Stimulated activated CD4-positive, alpha-beta T cell treated with anti-CD3 and anti-CD28 coated beads, TNF-alpha, amount 100 ng/mL, for 48 hours (primary cell): ENCODE results near the gene NPAS2.
A peak's percentile ranks its signal among the peaks of the same experiment; 100 is the strongest.

ENCODE experiments used
- DNase-seq, 3 donors: peaks; one replicate each; pipeline ENCODE4 v3.0.0-alpha.2; 2020; ENCODE audit warnings: low read depth in 3 of 3

Gene NPAS2

GRCh38 chr2:100968146-100969145 is 148.5 kb downstream of the NPAS2 start:
- no peak for DNase-seq

GRCh38 chr2:100969998-100970397 is 150.1 kb downstream of the NPAS2 start:
- DNase-seq, result no peak

GRCh38 chr2:100971221-100971620 is 151.3 kb downstream of the NPAS2 start:
- DNase-seq, result no peak

- no peak for DNase-seq
These were observed 152.5 kb downstream of the NPAS2 start for GRCh38 chr2:100972452-100972851.

- DNase-seq, result no peak
These were observed 155.0 kb downstream of the NPAS2 start for GRCh38 chr2:100974712-100975520.

GRCh38 chr2:100975521-100975785 is 155.5 kb downstream of the NPAS2 start:
- no peak for DNase-seq

GRCh38 chr2:100976061-100976460 is 156.1 kb downstream of the NPAS2 start:
- no peak for DNase-seq

- DNase-seq, result no peak
These were observed 156.9 kb downstream of the NPAS2 start for GRCh38 chr2:100976645-100977391.

GRCh38 chr2:100977511-100977910 is 157.6 kb downstream of the NPAS2 start:
- no peak for DNase-seq

GRCh38 chr2:100978582-100979191 is 158.7 kb downstream of the NPAS2 start:
- no peak for DNase-seq

GRCh38 chr2:100980046-100980445 is 160.1 kb downstream of the NPAS2 start:
- DNase-seq, result no peak

- DNase-seq, result no peak
These were observed 161.1 kb downstream of the NPAS2 start for GRCh38 chr2:100981011-100981410.

- no peak for DNase-seq
These were observed 162.5 kb downstream of the NPAS2 start for GRCh38 chr2:100982431-100982861.

- DNase-seq, result no peak
These were observed 163.3 kb downstream of the NPAS2 start for GRCh38 chr2:100983201-100983600.

GRCh38 chr2:100983684-100984310 is 163.9 kb downstream of the NPAS2 start:
- DNase-seq, result no peak

GRCh38 chr2:100984892-100985307 is 165.0 kb downstream of the NPAS2 start:
- peak; percentile 56 to 67 (median 60) for DNase-seq

GRCh38 chr2:100986157-100986556 is 166.2 kb downstream of the NPAS2 start:
- DNase-seq, result no peak

- no peak for DNase-seq
These were observed 167.6 kb downstream of the NPAS2 start for GRCh38 chr2:100987536-100987935.

- no peak for DNase-seq
These were observed 168.0 kb downstream of the NPAS2 start for GRCh38 chr2:100987974-100988373.

GRCh38 chr2:100988630-100989417 is 168.9 kb downstream of the NPAS2 start:
- no peak for DNase-seq
